ENCODE measurements around the gene FARP1.

FARP1 gene

GRCh38 chr13:98313922-98314292 is 171.0 kb downstream of the FARP1 start:
- DNase-seq = no peak

DNA sequence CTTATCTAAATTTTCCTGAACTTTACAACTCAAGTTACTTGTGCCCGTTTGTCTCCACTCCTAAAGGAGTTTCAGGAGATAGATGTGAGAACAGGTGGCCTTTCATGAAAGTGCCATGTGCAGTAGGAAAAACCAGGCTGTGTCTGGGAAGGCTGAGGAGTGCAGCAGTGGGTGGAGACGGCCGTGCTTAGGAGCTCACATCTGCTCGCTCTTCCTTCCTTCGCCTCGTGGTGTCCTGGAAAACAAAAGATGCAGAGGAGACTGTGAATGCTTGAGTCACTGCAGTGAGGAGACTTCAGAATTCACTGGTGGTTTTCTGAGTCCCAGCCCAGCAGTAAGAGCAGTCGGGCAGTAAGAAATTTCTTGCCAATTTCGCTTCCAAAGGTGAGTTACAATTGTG is 172.6 kb downstream of the FARP1 start:
- no peak for DNase-seq

DNA sequence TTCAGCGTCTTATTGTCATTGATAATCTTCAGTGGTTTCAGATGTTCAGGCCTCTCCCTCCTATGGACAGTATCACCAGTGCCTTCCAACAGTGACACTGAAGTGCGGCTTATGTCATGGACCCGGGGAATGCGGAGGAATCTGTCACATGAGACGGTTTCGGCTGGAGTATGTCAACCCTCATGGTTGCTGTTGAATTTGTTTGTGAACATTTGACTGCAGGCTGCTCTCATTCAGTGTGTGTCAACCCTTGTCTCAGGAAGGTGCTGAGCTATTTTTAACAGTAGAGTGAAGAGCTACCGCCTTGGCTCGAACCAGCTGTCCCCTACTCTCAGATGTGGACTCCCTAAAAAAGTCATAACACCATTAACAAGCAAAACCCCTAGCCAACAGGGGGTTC is 173.0 kb downstream of the FARP1 start:
- no peak for DNase-seq

DNA sequence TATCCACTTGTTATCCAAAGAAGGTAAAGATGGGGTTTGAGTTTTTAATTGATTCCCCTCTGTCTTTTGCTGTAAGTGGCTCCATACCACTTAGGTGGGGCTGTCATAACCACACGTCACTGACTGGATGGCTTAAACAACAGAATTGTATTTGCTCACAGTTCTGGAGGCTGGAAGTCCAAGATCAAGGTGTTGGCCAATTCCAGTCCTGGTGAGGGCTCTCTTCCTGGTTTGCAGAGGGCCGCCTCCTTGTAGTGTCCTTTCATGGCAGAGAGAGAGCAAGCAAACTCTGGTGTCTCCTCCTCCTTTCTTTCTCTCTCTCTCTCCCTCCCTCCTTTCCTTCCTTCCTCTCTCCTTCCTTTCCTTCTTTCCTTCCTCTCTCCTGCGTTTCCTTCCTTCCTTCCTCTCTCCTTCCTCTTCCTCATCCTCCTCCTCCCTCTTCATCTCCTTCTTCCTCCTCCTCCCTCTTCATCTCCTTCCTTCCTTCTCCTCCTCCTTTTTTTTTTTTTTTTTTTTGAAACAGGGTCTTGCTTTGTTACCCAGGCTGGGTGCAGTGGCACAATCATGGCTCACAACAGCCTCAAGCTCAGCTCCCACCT is 174.8 kb downstream of the FARP1 start:
- DNase-seq = no peak

- no peak for DNase-seq
Observed at GRCh38 chr13:98318263-98318878, 175.5 kb downstream of the FARP1 start.

DNA sequence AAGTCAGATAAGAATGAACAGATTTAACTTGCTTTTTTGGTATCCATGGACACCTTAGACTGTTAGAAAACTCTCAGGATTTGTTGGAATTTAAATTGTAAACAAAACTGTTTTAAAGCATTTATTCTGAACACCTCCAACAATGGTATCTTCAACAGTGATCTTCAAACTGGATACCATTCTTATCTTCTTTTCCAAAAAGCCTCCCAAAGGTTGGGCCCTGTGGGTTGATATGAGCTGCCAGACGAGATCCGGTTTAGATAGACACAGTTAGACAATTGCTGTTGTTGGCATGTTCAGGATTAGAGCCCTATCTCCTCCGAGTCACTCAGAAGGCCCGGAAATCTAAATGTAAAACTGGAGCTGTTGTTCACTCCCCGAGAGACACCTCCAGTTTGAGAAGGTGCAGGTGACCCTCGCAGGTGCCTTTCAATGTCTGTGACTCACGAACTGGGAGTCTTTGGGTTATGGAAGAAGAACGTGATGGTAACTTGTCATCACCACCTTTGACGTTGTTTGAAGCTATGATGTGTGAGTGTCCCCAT is 177.7 kb downstream of the FARP1 start:
- no peak for DNase-seq

DNA sequence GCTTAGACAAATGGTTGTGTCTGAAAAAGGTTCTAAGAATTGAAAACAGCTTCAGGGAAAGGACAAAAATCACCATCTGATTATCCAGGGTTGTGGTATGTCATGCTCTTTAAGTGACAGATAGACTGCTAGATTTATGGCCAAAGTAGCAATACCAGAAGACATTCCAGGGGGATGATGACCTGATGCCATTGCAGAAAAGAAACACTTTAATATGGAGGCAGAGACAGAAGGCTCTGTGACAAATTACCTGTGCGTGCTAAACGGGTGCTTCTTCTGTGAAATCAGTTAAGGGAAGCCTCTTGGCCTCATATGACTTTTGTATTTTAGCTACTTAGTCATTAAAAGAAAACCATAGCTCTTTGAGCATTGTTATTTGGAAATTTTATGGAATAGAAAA is 178.5 kb downstream of the FARP1 start:
- DNase-seq = no peak

DNA sequence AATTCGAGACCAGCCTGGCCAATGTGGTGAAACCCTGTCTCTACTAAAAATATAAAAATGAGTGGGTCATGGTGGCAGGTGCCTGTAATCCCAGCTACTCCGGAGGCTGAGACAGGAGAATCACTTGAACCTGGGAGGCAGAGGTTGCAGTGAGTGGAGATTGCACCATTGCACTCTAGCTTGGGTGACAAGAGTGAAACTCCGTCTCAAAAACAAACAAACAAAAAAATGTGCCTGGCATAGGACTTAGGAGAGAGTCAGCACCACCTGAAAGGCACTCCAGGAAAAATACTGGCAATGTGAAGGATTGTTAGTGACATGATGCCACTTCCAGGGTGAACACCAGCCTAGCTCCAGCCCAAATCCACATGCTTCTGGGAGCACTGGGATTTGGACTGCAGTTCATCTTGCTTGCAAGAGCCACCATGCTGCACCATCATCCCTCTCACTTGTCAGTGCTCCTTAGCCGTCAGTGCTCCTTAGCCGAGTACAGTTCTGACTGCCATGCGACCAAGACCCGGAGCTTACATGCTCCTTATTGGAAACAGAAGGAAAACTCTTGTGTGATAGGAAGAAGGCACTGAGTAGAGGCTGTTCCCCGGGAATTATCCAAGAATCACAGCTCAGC is 179.3 kb downstream of the FARP1 start:
- DNase-seq = no peak

GRCh38 chr13:98324105-98324504 is 181.2 kb downstream of the FARP1 start:
- DNase-seq = no peak

DNA sequence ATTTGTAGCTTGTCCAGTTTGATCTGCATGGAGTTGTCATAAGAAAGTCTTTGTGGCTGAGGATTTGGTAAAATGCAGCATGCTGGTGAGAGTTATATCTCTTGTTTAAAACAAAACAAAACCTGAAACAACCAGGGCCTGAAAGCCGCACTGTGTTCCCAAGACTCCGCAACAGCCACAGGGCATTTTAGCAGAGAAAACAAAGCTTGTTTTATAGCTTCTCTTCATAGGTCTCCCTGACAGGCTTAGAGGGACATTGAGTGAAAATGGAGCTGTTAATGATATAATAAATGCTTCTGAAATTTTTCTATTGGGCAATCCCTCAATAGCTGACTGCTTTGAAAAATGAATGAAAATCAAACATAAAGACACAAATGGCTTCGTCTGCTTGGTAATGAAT is 182.8 kb downstream of the FARP1 start:
- no peak for DNase-seq

DNA sequence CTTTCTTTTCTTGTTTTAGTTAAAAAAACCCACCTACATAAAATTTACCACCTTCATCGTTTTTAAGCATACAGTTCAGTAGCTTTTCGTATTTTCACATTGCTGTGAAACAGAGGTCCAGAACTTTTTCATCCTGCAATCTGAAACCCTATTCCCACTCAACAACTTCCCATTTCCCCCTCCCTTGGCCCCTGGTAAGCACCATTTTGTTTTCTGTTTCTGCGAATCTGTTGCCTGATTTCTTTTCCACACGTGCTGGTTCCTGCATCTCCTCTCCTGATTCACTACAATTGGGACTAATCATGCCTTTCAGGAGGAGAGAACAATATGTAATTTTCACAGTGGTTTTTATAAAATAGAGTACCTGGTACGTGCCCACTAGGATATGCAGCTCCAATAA is 183.4 kb downstream of the FARP1 start:
- no peak for DNase-seq

DNA sequence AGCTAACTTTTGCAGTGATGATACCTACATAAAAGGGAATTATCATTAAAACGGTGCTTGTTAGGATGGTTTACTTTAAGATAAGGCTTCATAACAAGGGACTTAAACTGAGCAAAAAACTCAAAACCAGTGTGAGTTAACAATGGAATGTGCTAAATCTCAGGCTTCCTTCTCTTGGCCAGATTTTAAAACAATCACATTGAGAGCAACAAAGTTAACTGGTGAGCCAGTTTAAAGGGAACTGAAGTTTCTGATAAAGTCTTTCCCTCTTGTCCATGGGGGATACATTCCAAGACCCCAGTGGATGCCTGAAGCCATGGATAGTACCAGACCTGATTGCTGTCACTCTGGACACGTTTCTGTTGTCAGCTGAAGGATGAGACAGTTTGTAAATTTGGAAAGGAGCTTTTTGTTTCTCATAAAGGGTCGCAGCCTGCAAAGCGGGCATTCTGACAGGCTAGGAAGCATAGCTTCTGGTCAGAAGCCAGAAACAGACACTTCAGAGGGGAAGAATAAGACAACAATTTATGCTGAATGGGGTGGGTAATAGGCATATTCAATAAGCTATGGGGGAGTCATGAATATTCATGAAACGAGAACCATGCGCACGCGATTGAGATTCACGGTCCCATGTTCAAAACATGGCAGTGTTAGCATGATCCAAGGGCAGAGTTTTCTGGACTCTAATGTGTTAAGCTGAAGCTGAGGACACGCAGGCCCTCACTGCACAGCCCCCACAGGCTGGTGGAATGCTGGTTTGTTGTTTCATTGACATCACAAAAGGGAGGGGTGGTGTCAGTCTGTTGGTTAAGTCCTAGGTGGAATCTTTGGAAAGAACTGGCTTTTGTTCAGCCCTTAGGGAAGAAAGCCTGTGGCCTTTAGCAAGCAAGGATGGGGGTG is 184.7 kb downstream of the FARP1 start:
- DNase-seq = no peak

DNA sequence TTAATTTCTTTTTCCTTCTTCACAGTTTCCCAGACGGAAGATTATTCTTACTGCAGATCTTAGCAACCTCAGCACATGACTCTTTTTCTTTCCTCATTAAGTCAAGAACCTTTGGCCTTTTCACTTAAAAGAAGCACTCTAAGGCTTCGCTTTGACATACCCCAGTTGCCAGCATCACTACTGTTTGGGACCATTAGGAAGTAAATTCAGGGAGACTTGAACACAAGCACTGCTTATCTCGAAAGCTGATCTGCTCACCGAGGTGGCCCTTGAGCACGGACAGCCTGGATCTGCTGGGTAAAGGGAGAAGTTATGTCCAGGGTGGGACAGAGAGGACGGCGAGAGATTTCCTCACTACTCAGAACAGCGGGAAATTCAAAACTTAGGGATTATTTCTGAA is 185.6 kb downstream of the FARP1 start:
- no peak for DNase-seq

GRCh38 chr13:98332222-98332621 is 189.3 kb downstream of the FARP1 start:
- DNase-seq = no peak

DNA sequence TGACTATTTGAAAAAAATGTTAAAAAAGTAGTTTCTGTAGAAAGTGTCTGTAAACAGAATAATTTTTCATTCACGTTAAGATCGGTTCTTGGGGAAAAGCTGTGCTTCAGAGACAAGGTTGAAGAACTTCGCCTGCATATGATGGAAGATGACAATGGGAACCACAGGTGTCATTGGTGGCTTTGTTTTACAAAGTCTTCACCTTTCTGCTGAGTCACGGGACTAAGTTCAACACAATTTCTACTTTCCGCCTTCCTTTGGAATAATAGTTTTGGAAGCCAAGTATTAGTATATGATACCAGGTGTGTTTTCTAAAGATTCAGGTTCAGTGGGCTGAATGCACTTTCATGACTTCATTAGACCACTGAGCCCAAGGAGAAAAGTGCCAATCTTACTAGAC is 189.8 kb downstream of the FARP1 start:
- DNase-seq = no peak

DNA sequence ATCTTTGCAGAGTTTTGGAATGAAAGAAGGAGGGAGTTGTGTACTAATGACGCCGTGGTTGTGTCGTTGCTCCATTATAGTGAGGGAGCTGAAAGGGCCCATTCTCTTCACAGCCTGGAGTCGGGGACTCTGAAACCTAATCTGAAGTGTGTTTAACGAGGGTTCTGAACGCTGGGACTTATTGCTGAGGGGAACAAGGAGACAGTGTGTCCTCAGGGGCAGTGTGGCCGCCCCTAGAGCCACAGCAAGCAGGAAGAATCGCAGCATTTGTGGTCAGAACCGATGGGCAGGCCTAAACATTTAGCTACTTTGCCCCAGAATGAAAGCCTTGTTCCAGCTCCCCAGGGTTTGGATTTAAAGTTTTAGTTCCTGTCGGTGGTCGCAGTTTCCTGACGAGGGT is 190.6 kb downstream of the FARP1 start:
- no peak for DNase-seq

DNA sequence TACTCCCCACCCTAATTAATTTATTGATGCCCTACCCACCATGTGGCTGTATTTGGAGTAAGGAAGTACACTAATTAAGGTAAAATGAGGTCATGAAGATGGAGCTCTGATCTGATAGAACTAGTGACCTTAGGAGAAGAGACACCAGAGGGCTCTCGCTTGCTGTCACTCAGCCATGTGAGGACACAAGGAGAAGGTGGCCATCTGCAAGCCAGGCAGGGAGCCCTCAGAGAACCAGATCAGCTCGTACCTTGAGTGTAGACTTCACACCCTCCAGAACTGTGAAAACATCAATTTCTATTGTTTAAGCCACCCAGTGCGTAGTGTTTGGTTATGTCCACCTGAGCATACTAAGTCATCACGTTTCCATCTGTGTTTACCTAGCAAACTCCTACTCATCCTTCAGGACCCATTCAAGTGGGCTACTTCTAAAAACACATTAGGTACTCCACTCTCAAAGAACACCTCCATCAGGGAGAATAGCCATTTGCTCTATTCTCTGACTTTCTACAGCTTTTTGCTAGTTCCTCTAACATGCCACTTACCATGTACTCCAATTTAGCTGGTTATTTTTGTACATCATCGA is 191.8 kb downstream of the FARP1 start:
- DNase-seq = no peak

GRCh38 chr13:98335721-98336120 is 192.8 kb downstream of the FARP1 start:
- DNase-seq = no peak

- no peak for DNase-seq
Observed at GRCh38 chr13:98338310-98338709, 195.4 kb downstream of the FARP1 start.

DNA sequence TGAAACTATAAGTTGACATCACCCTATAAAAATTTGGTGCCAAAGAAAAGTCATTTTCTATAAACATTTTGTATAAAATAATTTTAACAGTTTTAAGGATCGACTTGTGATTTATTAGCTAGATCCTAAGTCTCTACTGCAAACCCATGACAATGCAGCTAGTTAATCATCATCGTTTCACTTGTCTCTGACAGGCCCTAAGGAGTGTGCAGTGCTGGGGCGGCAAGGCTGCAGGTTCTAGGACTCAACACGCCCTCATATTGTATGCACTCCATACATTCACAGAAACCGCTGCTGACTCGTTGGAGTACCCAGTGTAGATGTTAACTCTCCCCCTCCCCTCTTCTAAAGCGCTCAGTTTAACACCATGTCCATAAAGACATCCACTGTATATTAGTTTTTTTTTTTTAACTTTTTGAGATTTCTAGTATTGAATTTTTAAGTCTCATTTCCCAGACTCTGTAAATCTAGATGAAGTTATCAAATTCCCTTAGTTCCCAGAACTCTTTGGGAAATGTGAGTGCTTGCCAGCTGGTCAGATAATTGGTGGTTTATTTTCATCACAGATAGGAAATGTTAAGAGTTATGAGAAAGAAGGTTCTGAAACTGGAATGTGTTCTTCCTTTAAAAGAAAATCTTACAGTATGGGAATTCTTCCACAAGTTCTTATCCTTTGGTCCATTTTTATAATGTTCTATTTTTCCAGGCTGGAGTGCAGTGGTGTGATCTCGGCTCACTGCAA is 197.0 kb downstream of the FARP1 start:
- no peak for DNase-seq

DNA sequence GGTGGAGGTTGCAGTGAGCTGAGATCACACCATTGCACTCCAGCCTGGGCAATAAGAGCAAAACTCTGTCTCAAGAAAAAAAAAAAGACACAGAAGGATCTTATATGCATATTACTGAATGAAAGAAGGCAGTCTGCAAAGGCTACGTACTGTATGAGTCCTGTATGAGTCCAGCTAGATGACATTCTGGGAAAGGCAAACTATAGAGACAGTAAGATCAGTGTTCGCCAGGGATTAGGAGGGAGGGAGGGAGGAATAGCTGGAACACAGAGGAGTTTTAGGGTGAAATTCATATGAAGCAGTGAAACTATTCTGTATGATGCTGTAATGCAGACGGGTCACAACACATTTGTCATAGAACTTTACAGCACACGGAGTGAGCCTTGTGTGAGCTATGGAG is 200.1 kb downstream of the FARP1 start:
- no peak for DNase-seq

DNA sequence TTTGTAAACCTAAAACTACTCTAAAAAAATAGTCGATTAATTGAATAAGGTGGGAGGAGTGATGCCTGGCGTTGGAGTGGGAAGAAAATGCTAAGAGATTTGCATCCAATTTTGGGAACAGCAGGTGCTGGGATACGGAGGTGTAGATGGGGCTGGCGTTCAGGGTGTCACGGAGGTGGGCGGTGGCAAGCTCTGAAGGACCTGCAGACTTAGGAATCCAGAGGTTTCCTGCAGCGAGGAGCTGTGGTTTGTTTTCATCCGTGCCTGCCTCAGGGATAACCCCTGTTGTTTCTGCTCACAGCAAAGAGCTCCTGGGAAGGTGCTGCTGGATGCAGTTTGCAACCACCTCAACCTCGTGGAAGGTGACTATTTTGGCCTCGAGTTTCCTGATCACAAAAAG is 200.6 kb downstream of the FARP1 start:
- no peak for DNase-seq
